ENCODE data around the gene OAF.

Gene OAF

GRCh38 chr11:120205596-120206161 is 5.2 kb upstream of the OAF start:
- peak; percentile 67 for DNase-seq

DNA sequence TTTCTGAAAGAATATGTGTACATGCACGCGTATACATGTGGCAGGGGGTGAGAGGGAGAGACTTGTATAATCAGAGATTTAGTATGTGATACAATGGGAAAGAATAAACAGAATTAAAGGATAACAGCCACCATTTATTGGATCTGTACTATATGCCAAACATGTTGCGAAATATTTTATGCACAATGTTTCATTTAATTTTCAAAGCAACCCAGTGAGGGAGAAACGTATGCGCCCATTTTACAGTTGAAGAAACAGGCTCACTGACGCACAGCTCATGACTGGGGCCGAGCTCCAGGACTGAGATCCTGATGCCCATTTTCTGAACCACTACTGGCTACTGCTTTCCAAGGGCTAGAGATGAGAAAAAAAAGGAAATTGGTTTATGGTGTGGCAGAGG is 3.3 kb upstream of the OAF start:
- DNase-seq: no peak

DNA sequence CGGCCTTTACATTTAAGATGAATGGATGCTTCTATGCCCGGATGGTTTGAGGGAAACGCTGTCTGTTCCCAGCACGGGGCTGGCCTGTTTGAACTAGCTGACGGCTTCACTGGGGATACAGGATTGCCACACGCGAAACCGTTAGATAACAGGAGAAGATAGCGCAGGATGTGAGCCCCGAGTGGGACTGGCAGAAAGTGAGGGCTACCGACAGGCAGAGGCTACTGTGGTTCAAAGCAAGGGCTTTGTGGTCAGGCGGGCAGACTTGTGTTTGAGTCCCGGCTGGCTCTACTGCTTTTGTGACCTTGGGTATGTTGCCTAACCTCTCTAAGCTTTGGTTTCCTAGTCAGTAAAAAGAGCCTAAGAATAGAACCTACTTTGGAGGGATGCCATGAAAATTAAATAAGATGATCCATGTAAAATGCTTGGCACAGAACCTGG is 2.8 kb upstream of the OAF start:
- DNase-seq: no peak

GRCh38 chr11:120208777-120209176 is 2.1 kb upstream of the OAF start:
- DNase-seq: no peak

- no peak for DNase-seq
Observed at GRCh38 chr11:120209746-120210625, 846 bp upstream of the OAF start.

DNA sequence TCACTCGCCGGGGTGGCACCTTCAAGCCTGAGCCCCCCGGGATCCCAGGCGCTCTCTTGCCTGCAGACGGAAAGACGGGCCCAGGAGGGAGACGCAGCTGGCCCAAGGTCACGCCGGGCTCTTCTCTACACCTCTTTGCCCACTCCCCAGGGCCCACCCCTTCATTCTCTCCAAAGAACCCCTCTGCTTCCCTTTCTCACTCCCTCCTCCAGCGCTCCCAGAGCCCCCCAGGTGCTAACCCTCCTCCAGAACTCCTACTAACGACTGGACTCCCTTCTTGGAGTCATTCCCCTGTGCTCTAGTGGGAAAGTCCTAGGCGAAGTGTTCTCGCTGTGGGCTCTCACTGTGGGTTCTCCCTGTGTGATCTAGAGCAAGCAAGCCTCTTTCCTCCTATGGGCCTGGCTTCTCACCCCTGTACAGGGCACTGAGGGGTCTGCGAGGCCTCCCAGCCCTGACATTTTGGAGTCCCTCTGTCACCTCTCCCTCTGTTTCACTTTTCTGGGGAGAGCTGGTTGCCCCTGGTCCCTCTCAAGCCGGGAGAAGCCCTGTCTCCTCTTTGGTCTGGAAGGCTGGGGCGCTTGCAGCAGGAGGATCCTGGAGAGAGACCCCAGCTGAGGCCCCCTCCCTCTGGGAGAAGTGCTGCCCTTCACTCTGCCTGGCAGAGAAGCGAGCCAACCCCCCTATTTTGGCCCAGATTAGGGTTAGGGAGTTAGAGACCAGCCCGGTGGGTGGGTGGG is 858 bp downstream of the OAF start:
- no peak for DNase-seq

- no peak for DNase-seq
Observed at GRCh38 chr11:120212259-120212878, 1.5 kb downstream of the OAF start.

DNA sequence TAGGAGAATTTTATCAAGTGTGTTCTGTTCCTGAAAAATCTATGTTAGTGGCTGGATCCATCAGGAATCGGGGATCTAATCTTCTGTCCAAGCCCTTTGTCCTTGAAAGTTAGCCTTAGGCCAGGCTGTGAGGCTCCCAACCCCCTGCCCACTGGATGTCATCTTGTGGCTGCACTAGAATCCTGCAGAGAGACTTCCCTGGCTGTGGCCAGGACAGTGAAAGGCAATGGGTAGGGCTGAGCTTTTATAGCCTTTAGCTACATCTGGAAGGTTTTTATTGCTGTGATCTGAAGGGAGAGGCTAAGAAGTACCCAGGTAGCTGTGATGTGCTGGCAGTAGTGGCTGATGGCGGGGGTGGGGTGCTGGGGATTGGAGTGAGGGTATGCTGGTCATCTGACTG is 2.1 kb downstream of the OAF start:
- no peak for DNase-seq

GRCh38 chr11:120214581-120214980 is 3.7 kb downstream of the OAF start:
- no peak for DNase-seq

DNA sequence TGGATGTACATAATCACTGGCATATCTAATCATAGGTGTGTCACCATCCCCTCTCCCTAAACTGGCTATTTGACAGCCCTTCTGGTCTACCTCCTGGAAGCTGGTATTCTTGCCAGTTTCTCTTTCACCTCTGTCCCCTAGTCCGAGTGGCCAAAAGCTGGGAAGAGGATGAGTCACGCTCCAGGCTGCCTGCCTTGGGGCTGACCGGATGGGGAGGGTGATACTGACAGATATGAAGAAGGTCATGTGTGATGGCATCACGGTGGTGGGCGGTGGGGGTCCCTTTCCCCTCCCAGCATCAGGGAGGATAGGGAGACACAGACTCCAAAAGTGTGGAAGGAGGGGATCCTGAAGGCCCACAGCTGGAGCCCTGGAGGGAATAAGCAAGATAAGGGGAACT is 4.8 kb downstream of the OAF start:
- DNase-seq: peak; percentile 10

- DNase-seq: no peak
Observed at GRCh38 chr11:120216426-120217102, 5.7 kb downstream of the OAF start.

DNA sequence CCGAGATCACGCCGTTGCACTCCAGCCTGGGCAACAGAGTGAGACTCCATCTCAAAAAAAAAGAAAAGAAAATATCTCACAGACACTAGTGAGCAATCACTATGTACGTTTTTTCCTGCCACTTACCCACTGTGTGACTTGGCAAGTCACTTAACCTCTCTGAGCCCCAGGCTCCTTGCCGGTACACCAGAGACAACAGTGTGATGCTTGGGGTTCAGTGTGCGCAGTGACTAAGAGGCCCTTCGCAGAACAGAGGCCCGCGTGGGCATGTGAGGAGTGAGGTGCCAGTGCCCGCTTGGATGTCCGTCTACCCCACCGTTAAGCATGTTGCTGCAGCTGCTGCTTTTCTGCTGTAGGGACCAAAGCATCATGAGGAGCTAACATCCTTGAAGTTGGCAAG is 6.7 kb downstream of the OAF start:
- no peak for DNase-seq

GRCh38 chr11:120217941-120218694 is 7.3 kb downstream of the OAF start:
- DNase-seq: no peak

GRCh38 chr11:120218695-120219033 is 7.8 kb downstream of the OAF start:
- DNase-seq: no peak

DNA sequence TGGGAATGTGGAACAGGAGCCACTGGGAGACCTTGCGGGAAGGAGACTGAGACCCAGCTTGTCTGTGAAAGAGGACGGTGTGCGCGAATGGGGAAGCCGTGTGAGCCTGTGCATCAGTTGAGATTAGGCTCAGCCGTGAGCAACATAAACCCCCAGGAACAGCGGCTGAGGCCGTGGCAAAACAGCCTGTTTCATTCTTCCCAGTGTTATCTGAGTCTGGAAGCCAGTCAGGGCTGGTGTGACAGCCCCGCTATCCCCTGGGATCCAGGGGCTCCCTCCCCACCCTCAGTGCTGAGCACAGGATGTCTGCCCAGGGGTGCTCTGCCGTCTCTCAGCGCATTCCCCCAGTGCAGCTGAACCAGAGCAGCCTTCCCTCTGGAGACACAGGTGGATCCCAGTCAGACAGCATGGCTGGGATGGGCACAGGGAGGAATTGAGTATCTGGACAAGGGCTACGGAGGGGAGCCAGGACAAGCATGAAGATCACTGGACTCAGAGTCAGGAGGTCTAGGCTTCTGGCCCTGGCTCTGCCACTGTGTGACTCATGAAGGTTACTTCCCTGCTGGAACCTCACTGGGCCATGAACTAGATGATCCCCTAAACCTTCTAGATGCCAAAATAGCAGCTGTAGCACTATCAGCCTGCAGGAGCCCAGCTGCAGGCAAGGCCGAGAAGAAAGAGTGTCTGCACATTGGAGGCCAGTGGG is 8.6 kb downstream of the OAF start:
- DNase-seq: no peak

GRCh38 chr11:120219938-120220746 is 9.3 kb downstream of the OAF start:
- DNase-seq: no peak

- no peak for DNase-seq
Observed at GRCh38 chr11:120220747-120221037, 9.9 kb downstream of the OAF start.

DNA sequence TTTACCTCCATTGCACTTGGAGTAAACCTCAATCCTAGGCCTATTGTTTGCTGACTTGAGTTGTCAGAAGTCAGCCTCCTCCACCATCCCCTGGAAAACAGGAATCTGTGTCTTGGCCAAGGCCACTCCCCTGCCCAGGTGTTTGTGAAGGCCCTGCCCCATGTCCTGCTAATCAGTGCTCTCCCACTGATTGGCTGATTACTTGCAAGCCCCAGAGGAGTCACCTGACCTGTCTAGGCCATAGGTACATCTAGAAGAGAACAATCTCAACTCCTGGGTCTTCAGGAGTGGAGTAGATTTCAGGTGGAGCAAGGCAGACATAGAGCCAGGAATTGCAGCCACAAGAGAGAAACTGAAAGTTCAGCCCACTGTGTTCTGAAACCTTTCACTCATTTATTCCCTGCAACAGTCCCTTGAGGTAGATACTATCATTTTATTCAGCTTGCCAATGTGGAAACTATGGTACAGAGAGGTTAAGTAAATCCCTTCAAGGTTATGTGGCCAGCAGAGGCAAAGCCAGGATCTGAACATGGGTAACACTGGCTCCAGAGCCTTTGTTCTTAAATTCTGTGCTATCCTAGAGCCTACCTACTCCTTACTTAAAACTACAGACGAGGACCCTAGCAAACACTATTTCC is 10.4 kb downstream of the OAF start:
- no peak for DNase-seq

GRCh38 chr11:120222916-120223315 is 12.1 kb downstream of the OAF start:
- no peak for DNase-seq

- DNase-seq: no peak
Observed at GRCh38 chr11:120223793-120224192, 13.0 kb downstream of the OAF start.
